A673 (cell line): ENCODE results near the gene SKI.
"Not testable (repeated sequence)": the region's sequence is repeated elsewhere in the genome, so short reads cannot be mapped to it uniquely, and the experiment has no call there.

ENCODE experiments used
- EZH2 ChIP-seq: fragments of 200-600 bp; sonication (generic); IDR thresholded peaks from 2 replicates; pipeline ENCODE4 v1.6.1; 2017; ENCODE audit warnings: borderline replicate concordance, low read depth, mild to moderate bottlenecking, mixed read lengths, antibody characterized with exemption, low read length; ENCODE audit not compliant: poor library complexity, severe bottlenecking
- TF ChIP-seq, protein P1 (sequence below): fragments of 300-800, 200-600 bp; sonication (generic); conservative IDR thresholded peaks from 2 replicates; pipeline ENCODE4 v1.5.1; 2017; ENCODE audit warnings: low read depth, mild to moderate bottlenecking, antibody characterized with exemption, low read length, moderate library complexity, mixed read lengths

DNA sequence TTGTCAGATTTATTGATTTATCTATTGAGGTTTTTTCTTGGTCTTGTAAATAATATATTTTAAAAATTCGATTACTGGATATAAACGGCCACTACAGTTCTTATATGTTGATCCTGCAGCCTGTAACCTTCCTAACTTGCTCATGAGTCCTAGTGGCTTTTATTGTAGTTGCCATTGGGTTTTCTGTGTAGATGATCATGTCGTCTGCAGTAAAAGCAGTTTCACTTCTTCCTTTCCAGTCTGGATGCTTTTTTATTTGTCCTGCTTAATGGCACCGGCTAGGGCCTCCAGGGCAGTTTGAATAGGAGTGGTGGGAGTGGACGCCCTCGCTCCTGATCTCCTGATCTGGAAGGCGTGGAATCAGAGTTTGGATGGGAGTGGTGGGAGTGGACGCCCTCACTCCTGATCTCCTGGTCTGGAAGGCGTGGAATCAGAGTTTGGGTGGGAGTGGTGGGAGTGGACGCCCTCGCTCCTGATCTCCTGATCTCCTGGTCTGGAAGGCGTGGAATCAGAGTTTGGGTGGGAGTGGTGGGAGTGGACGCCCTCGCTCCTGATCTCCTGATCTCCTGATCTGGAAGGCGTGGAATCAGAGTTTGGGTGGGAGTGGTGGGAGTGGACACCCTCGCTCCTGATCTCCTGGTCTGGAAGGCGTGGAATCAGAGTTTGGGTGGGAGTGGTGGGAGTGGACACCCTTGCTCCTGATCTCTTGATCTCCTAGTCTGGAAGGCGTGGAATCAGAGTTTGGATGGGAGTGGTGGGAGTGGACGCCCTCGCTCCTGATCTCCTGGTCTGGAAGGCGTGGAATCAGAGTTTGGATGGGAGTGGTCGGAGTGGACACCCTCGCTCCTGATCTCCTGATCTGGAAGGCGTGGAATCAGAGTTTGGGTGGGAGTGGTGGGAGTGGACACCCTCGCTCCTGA, 33.6 kb downstream of the SKI start:
- TF ChIP-seq, protein P1, sequence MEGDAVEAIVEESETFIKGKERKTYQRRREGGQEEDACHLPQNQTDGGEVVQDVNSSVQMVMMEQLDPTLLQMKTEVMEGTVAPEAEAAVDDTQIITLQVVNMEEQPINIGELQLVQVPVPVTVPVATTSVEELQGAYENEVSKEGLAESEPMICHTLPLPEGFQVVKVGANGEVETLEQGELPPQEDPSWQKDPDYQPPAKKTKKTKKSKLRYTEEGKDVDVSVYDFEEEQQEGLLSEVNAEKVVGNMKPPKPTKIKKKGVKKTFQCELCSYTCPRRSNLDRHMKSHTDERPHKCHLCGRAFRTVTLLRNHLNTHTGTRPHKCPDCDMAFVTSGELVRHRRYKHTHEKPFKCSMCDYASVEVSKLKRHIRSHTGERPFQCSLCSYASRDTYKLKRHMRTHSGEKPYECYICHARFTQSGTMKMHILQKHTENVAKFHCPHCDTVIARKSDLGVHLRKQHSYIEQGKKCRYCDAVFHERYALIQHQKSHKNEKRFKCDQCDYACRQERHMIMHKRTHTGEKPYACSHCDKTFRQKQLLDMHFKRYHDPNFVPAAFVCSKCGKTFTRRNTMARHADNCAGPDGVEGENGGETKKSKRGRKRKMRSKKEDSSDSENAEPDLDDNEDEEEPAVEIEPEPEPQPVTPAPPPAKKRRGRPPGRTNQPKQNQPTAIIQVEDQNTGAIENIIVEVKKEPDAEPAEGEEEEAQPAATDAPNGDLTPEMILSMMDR = not testable (repeated sequence)
- not testable (repeated sequence) for TF ChIP-seq EZH2
